H1 (cell line): Measurements from ENCODE around the gene MIOX. TPM values are rescaled to one million over a fixed set of nuclear protein-coding genes. Genes with fewer than 3 reads are reported as not detected.

Source experiments
- CTCF ChIA-PET: fragments of 300-600 bp; sonication (Branson Sonifier 250); formaldehyde crosslinking; loops from one replicate; lab custom pipeline; 2021; ENCODE audit not compliant: partially characterized antibody; lab: Charles Lee
- POLR2A ChIA-PET: fragments of 300-600 bp; sonication (Branson Sonifier 250); formaldehyde crosslinking; loops from one replicate; lab custom pipeline; 2021; ENCODE audit warnings: inconsistent platforms; ENCODE audit not compliant: partially characterized antibody; lab: Charles Lee
- DNase-seq, 2 experiments: peaks; one replicate each; pipeline versions ENCODE4 v3.0.0 to v3.0.0-alpha.2; 2010 to 2022; ENCODE audit warnings: low spot score in 2 of 2, low read depth in 1 of 2, mixed read lengths in 1 of 2
- FAIRE-seq: peaks from 2 replicates; lab custom pipeline; 2011; peaks lifted over from hg19 to GRCh38; lab: Jason Lieb, UNC
- H2AFZ ChIP-seq: 2 replicates; pipeline ENCODE4 v1.8.1; 2012; ENCODE audit warnings: low read length, inconsistent platforms
- H2AK5ac ChIP-seq: 2 replicates; pipeline ENCODE4 v1.6.1; 2013; ENCODE audit warnings: low read depth, low read length
- H2BK120ac ChIP-seq: replicated peaks from 2 replicates; pipeline ENCODE3; 2013; ENCODE audit warnings: low read depth, low read length, inconsistent platforms
- H2BK12ac ChIP-seq: 2 replicates; pipeline ENCODE4 v1.6.1; 2013; ENCODE audit warnings: low read depth, low read length
- H2BK15ac ChIP-seq: 2 replicates; pipeline ENCODE4 v1.6.1; 2013; ENCODE audit warnings: low read length
- H2BK20ac ChIP-seq: 2 replicates; pipeline ENCODE4 v1.6.1; 2013; ENCODE audit warnings: low read length
- H2BK5ac ChIP-seq: 2 replicates; pipeline ENCODE4 v1.6.1; 2013; ENCODE audit warnings: low read depth, low read length
- H3K14ac ChIP-seq: 2 replicates; pipeline ENCODE4 v1.6.1; 2013; ENCODE audit warnings: inconsistent platforms; ENCODE audit not compliant: insufficient read length
- H3K18ac ChIP-seq: 2 replicates; pipeline ENCODE4 v1.6.1; 2013; ENCODE audit warnings: low read length; ENCODE audit errors: extremely low read depth
- H3K23ac ChIP-seq: 2 replicates; pipeline ENCODE4 v1.6.1; 2013; ENCODE audit warnings: inconsistent platforms; ENCODE audit not compliant: insufficient read length
- H3K23me2 ChIP-seq: 2 replicates; pipeline ENCODE4 v1.6.1; 2013; ENCODE audit warnings: low read depth, low read length
- H3K27ac ChIP-seq: 2 replicates; pipeline ENCODE4 v1.6.1; 2011; ENCODE audit warnings: low read depth, low read length, inconsistent platforms
- H3K27me3 ChIP-seq, 4 experiments: replicated peaks in 1 of 4; 1 replicate in 1 of 4; 2 replicates in 3 of 4; pipeline versions ENCODE4 v1.6.1 to v1.8.1; 2011 to 2013; ENCODE audit warnings: low read length in 3 of 4, mild to moderate bottlenecking in 3 of 4, inconsistent platforms in 2 of 4, mixed read lengths in 2 of 4, moderate library complexity in 1 of 4; ENCODE audit not compliant: control insufficient read depth in 3 of 4, insufficient read depth in 3 of 4; ENCODE audit errors: extremely low read depth in 1 of 4
- H3K36me3 ChIP-seq, 4 experiments: 2 replicates each; pipeline versions ENCODE4 v1.6.1 to v1.8.1; 2011 to 2013; ENCODE audit warnings: mild to moderate bottlenecking in 4 of 4, low read length in 3 of 4, moderate library complexity in 2 of 4, control low read depth in 1 of 4, inconsistent platforms in 1 of 4; ENCODE audit not compliant: insufficient read depth in 4 of 4, control insufficient read depth in 2 of 4
- H3K4ac ChIP-seq: replicated peaks from 2 replicates; pipeline ENCODE3; 2013; ENCODE audit warnings: low read length, low read depth, mixed read lengths, inconsistent platforms; ENCODE audit not compliant: insufficient read length
- H3K4me1 ChIP-seq, 4 experiments: replicated peaks in 1 of 4; 1 replicate in 1 of 4; 2 replicates in 3 of 4; pipeline versions ENCODE4 v1.6.1 to v1.8.1; 2011 to 2013; ENCODE audit warnings: low read length in 3 of 4, inconsistent platforms in 2 of 4, mixed read lengths in 1 of 4; ENCODE audit not compliant: insufficient read depth in 4 of 4, control insufficient read depth in 3 of 4
- H3K4me2 ChIP-seq, 2 experiments: 2 replicates each; pipeline versions ENCODE4 v1.6.1 to v1.8.1; 2011 to 2013; ENCODE audit warnings: low read depth in 2 of 2, low read length in 2 of 2, control low read depth in 1 of 2, inconsistent platforms in 1 of 2, mild to moderate bottlenecking in 1 of 2; ENCODE audit not compliant: insufficient read depth in 1 of 2
- H3K4me3 ChIP-seq, 4 experiments: fragments of 200-600, 300-600 bp in 1 of 4; sonication (generic), shearing (Covaris generic), sonication (Bioruptor Twin) in 1 of 4; 2 replicates each; pipeline versions ENCODE4 v1.5.1 to v1.8.1; 2011 to 2016; ENCODE audit warnings: low read length in 4 of 4, low read depth in 3 of 4, control low read depth in 2 of 4, inconsistent platforms in 2 of 4, mild to moderate bottlenecking in 2 of 4, mixed read lengths in 1 of 4, moderate library complexity in 1 of 4; ENCODE audit not compliant: insufficient read depth in 2 of 4; ENCODE audit errors: extremely low read depth in 1 of 4
- H3K56ac ChIP-seq: replicated peaks from 2 replicates; pipeline ENCODE3; 2013; ENCODE audit warnings: low read depth, mild to moderate bottlenecking, mixed read lengths, low read length, inconsistent platforms; ENCODE audit not compliant: insufficient read length
- H3K79me1 ChIP-seq: 2 replicates; pipeline ENCODE4 v1.6.1; 2013; ENCODE audit warnings: low read depth, low read length, control low read depth
- H3K79me2 ChIP-seq, 2 experiments: 2 replicates each; pipeline versions ENCODE4 v1.6.1 to v1.8.1; 2012 to 2013; ENCODE audit warnings: low read length in 2 of 2, mild to moderate bottlenecking in 2 of 2, inconsistent platforms in 1 of 2; ENCODE audit not compliant: insufficient read depth in 2 of 2, control insufficient read depth in 1 of 2
- H3K9ac ChIP-seq, 4 experiments: replicated peaks in 1 of 4; 1 replicate in 1 of 4; 2 replicates in 3 of 4; pipeline versions ENCODE4 v1.6.1 to v1.8.1; 2011 to 2013; ENCODE audit warnings: low read depth in 3 of 4, low read length in 3 of 4, control low read depth in 2 of 4, mild to moderate bottlenecking in 2 of 4, moderate library complexity in 2 of 4, inconsistent platforms in 1 of 4; ENCODE audit errors: extremely low read depth in 1 of 4
- H3K9me3 ChIP-seq, 2 experiments: 2 replicates each; pipeline versions ENCODE4 v1.6.1 to v1.8.1; 2012 to 2013; ENCODE audit warnings: mild to moderate bottlenecking in 2 of 2, moderate library complexity in 2 of 2, control low read depth in 1 of 2, inconsistent platforms in 1 of 2, low read depth in 1 of 2, low read length in 1 of 2, mixed read lengths in 1 of 2; ENCODE audit not compliant: insufficient read depth in 2 of 2
- H4K20me1 ChIP-seq, 2 experiments: replicated peaks in 1 of 2; 2 replicates each; pipeline versions ENCODE3 to v1.8.1; 2011 to 2013; ENCODE audit warnings: inconsistent platforms in 2 of 2, low read length in 2 of 2, mild to moderate bottlenecking in 1 of 2; ENCODE audit not compliant: insufficient read depth in 2 of 2, control insufficient read depth in 1 of 2
- H4K5ac ChIP-seq: 2 replicates; pipeline ENCODE4 v1.6.1; 2013; ENCODE audit warnings: low read length, low read depth, mixed read lengths, inconsistent platforms; ENCODE audit not compliant: insufficient read length
- H4K8ac ChIP-seq: 2 replicates; pipeline ENCODE4 v1.8.0; 2013; ENCODE audit warnings: mild to moderate bottlenecking, moderate library complexity, low read length, inconsistent platforms; ENCODE audit not compliant: insufficient read depth; ENCODE audit errors: extremely low read depth
- H4K91ac ChIP-seq: replicated peaks from 2 replicates; pipeline ENCODE3; 2013; ENCODE audit warnings: low read length, mixed read lengths, inconsistent platforms; ENCODE audit not compliant: insufficient read length
- JUND ChIP-seq: IDR thresholded peaks from 2 replicates; pipeline ENCODE4 v1.6.1; 2011; ENCODE audit warnings: mild to moderate bottlenecking, improper control_type of control experiment, low read length
- WGBS, 2 experiments: shearing (Covaris generic) in 1 of 2; methylation state at CpG; one replicate each; pipeline versions ENCODE4 v1.1.6 to v1.1.7; 2013 to 2015; ENCODE audit warnings: low lambda C conversion rate in 2 of 2, mixed read lengths in 2 of 2, inconsistent platforms in 1 of 2, low coverage in 1 of 2, missing lambda C conversion rate in 1 of 2; ENCODE audit not compliant: insufficient replicate concordance in 2 of 2, insufficient coverage in 1 of 2, insufficient read length in 1 of 2; ENCODE audit errors: extremely low coverage in 1 of 2, missing lambda C conversion rate in 1 of 2; 5-methylcytosine and 5-hydroxymethylcytosine counted together
- polyA plus RNA-seq, 7 experiments: library from polyadenylated mRNA; depleted of rRNA in 3 of 7; stranded (reverse) in 5 of 7; unstranded in 2 of 7; fragments of >200 nt in 5 of 7; fragments of 200-250 nt in 2 of 7; gene quantifications; 1 replicate in 5 of 7; 2 replicates in 1 of 7; 4 replicates in 1 of 7; pipeline versions ENCODE4 v1.2.1 to v1.2.3, GENCODE V29; 2011 to 2013; ENCODE audit warnings: missing spikeins in 2 of 7, mixed read lengths in 2 of 7
- total RNA-seq: library from RNA; stranded (reverse); fragmentation: NEBNext Ultra II Directional; extraction: Animal tissue kit (Norgen Biotek cat#: 25700); gene quantifications from 2 replicates; pipeline ENCODE4 v1.2.1, GENCODE V29; 2021

Gene MIOX
- total and polyA plus RNA-seq, 2 of the 8 experiments (the other 6 are each of a cell fraction or from before 2014, with no cell fraction given), result 0.30 to 0.32 TPM

DNA sequence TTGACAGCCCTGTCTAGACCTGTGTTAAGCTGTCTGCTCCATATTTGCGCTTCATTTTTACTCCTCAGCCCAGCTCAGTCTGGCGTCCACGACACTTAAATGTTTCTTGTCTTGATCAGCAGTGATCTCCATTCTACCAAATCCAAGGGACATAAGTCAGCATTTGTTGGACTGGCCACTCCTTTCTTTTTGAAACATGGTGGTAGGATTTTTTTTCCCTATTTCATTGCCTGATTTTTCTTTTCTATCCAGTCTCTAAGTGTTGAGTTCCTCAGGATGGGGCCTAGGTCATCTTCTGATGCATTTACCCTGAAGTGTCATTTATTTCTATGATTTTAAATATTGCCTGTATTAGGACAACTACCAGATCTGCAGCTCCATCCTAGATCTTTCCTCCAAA lies 22.2 kb downstream of the MIOX start:
- no peak for TF ChIP-seq JUND
- peaks cover 0 to 15% (median 0%) of the 10 kb centered on the region in 4 experiments; a peak in 3 of 8 replicates for H3K36me3 ChIP-seq
- H3K23ac ChIP-seq, result no peak overlapping the region
- peaks cover 11% of the 10 kb centered on the region; the same call in 1 of the 2 replicates for H3K23me2 ChIP-seq
- CTCF ChIA-PET, result interaction anchor here (0.6 to 1.6 kb wide), 4 partner anchors 14 to 93 kb away, joined by 3 to 6 read pairs (median 4); partner anchors contain the start of gene SCO2
- H3K4ac ChIP-seq, result no peak overlapping the region
- 61% methylated on average over 3 of the region's 3 CpGs; no CpG with 5 or more reads in 1 of the 2 experiments for WGBS, 2 experiments
- no peak overlapping the region for H3K14ac ChIP-seq
- H3K56ac ChIP-seq, result no peak overlapping the region
- DNase-seq, result no peak
- H4K5ac ChIP-seq, result no peak overlapping the region
- no peak overlapping the region for H2AK5ac ChIP-seq
- no peak overlapping the region for H2BK120ac ChIP-seq
- H2BK20ac ChIP-seq, result no peak overlapping the region
- POLR2A ChIA-PET, result interaction anchor here (0.8 to 3.5 kb wide), 9 partner anchors 8 to 55 kb away, joined by 3 to 32 read pairs (median 3); partner anchors contain the start of gene SCO2
- no peak overlapping the region for H2BK5ac ChIP-seq
- peak overlapping the region in 3 of 4 experiments; percentile 30 to 59 (median 48); a peak in 4 of 7 replicates for H3K9ac ChIP-seq
- H4K91ac ChIP-seq, result no peak overlapping the region
- H3K27ac ChIP-seq, result no peak overlapping the region
- no peak for FAIRE-seq
- no peak overlapping the region for H4K8ac ChIP-seq
- H3K27me3 ChIP-seq, result no peaks in the 10 kb centered on the region
- peaks cover 3 to 22% of the 10 kb centered on the region in 2 experiments for H4K20me1 ChIP-seq
- H3K4me1 ChIP-seq, result peaks cover 2 to 8% (median 5%) of the 10 kb centered on the region in 4 experiments
- no peak overlapping the region for H2BK15ac ChIP-seq
- no peak overlapping the region for H2BK12ac ChIP-seq
- peaks cover 15% of the 10 kb centered on the region; the same call in 1 of the 2 replicates for H3K79me1 ChIP-seq
- peaks cover 0 to 32% of the 10 kb centered on the region in 2 experiments; a peak in 3 of 4 replicates for H3K79me2 ChIP-seq
- no peak overlapping the region for H2AFZ ChIP-seq
- no peaks in the 10 kb centered on the region for H3K9me3 ChIP-seq
- H3K4me3 ChIP-seq, result peak overlapping the region; percentile 83 to 97 (median 85)
- peak overlapping the region; percentile 73 to 85 for H3K4me2 ChIP-seq
- no peak overlapping the region for H3K18ac ChIP-seq
